Measurements from ENCODE around the gene VWA7.

DNA sequence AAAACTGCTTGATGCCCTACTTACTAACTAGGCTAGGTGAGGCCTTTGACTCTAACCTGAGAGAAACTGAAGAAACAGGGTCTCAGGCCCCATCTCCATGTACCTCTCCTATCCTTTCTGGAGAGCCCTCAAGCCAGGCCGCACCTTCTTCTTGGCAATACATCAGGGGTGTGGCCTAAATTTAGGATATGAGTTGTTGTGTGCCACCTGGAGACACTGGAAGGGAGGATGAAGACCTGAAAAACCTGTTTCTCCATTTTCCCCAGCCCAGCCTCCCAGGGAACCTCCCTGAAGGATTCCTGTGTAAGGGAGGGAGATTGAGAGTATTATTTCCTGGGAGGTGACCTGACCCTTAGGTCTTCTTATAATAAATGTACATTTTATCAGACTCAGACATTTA lies 58.9 kb downstream of the VWA7 start:
- TF ChIP-seq TFCP2L1 (CRISPR knock-in tag; IDR thresholded peaks at IDR 0.05) (no peak), POLR2A (IDR thresholded peaks at IDR 0.05; ENCODE audit: low read length) (no peak), NR3C1 (IDR thresholded peaks at IDR 0.05) (no peak), ZFP36 (IDR thresholded peaks at IDR 0.05; ENCODE audit: borderline replicate concordance, partially characterized antibody) (no peak)
